Ishikawa (cell line): ENCODE data around the gene GPRC6A.

Source experiments
- CEBPB ChIP-seq: IDR thresholded peaks from 2 replicates; pipeline ENCODE4 v1.6.1; 2012
- CREB1 ChIP-seq: IDR thresholded peaks from 2 replicates; pipeline ENCODE4 v1.6.1; 2012; ENCODE audit warnings: low read depth
- EGR1 ChIP-seq: IDR thresholded peaks from 2 replicates; pipeline ENCODE4 v1.6.1; 2012
- EP300 ChIP-seq: IDR thresholded peaks from 2 replicates; pipeline ENCODE4 v1.6.1; 2012; ENCODE audit warnings: borderline replicate concordance
- FOXM1 ChIP-seq: IDR thresholded peaks from 2 replicates; pipeline ENCODE4 v1.6.1; 2012; ENCODE audit warnings: low read depth, borderline replicate concordance
- RAD21 ChIP-seq: IDR thresholded peaks from 2 replicates; pipeline ENCODE4 v1.6.1; 2012; ENCODE audit warnings: low read depth
- TAF1 ChIP-seq: IDR thresholded peaks from 2 replicates; pipeline ENCODE4 v1.6.1; 2012; ENCODE audit warnings: low read depth, mild to moderate bottlenecking
- TCF12 ChIP-seq: IDR thresholded peaks from 2 replicates; pipeline ENCODE4 v1.6.1; 2012; ENCODE audit warnings: low read depth
- TEAD4 ChIP-seq: IDR thresholded peaks from 2 replicates; pipeline ENCODE4 v1.6.1; 2012
- YY1 ChIP-seq: IDR thresholded peaks from 2 replicates; pipeline ENCODE4 v1.6.1; 2012; ENCODE audit warnings: low read depth
- ZBTB7A ChIP-seq: IDR thresholded peaks from 2 replicates; pipeline ENCODE4 v1.6.1; 2012; ENCODE audit warnings: low read depth
- TF ChIP-seq, protein P1 (sequence below): IDR thresholded peaks from 2 replicates; pipeline ENCODE4 v1.6.1; 2012
- TF ChIP-seq, protein P2 (sequence below): IDR thresholded peaks from 2 replicates; pipeline ENCODE4 v1.6.1; 2012; ENCODE audit warnings: low read depth, mild to moderate bottlenecking
- TF ChIP-seq, protein P3 (sequence below): IDR thresholded peaks from 2 replicates; pipeline ENCODE4 v1.6.1; 2012

DNA sequence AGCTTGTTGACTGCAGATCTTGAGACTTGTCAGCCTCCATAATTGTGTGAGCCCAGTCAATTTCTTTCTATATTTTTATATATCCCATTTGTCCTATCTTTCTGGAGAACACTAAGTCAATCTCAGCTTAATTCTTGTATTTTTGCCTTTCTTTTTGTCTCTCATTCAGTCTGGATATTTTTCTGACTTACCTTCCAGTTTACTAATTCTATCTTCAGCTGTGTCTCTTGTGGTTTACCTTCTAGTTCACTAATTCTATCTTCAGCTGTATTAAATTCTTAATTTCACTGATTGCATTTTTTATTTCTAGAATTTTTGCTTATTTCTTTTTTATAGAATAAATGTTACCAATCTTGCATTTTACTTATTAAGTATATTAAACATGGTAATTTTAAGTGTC, 30.4 kb upstream of the GPRC6A start:
- no peak for TF ChIP-seq CREB1
- no peak for TF ChIP-seq EP300
- TF ChIP-seq, protein P1, sequence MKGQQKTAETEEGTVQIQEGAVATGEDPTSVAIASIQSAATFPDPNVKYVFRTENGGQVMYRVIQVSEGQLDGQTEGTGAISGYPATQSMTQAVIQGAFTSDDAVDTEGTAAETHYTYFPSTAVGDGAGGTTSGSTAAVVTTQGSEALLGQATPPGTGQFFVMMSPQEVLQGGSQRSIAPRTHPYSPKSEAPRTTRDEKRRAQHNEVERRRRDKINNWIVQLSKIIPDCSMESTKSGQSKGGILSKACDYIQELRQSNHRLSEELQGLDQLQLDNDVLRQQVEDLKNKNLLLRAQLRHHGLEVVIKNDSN: no peak
- TF ChIP-seq CEBPB: no peak
- TF ChIP-seq, protein P2, sequence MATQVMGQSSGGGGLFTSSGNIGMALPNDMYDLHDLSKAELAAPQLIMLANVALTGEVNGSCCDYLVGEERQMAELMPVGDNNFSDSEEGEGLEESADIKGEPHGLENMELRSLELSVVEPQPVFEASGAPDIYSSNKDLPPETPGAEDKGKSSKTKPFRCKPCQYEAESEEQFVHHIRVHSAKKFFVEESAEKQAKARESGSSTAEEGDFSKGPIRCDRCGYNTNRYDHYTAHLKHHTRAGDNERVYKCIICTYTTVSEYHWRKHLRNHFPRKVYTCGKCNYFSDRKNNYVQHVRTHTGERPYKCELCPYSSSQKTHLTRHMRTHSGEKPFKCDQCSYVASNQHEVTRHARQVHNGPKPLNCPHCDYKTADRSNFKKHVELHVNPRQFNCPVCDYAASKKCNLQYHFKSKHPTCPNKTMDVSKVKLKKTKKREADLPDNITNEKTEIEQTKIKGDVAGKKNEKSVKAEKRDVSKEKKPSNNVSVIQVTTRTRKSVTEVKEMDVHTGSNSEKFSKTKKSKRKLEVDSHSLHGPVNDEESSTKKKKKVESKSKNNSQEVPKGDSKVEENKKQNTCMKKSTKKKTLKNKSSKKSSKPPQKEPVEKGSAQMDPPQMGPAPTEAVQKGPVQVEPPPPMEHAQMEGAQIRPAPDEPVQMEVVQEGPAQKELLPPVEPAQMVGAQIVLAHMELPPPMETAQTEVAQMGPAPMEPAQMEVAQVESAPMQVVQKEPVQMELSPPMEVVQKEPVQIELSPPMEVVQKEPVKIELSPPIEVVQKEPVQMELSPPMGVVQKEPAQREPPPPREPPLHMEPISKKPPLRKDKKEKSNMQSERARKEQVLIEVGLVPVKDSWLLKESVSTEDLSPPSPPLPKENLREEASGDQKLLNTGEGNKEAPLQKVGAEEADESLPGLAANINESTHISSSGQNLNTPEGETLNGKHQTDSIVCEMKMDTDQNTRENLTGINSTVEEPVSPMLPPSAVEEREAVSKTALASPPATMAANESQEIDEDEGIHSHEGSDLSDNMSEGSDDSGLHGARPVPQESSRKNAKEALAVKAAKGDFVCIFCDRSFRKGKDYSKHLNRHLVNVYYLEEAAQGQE: no peak
- TF ChIP-seq TCF12: no peak
- TF ChIP-seq RAD21: no peak
- no peak for TF ChIP-seq ZBTB7A
- TF ChIP-seq FOXM1: no peak
- no peak for TF ChIP-seq EGR1
- TF ChIP-seq TAF1: no peak
- TF ChIP-seq TEAD4: no peak
- no peak for TF ChIP-seq YY1
- TF ChIP-seq, protein P3, sequence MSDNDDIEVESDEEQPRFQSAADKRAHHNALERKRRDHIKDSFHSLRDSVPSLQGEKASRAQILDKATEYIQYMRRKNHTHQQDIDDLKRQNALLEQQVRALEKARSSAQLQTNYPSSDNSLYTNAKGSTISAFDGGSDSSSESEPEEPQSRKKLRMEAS: no peak
